Large intestine (tissue), 3 donors: ENCODE results near the gene SFRP5. TPM values are rescaled to one million over a fixed set of nuclear protein-coding genes. Genes with fewer than 3 reads are reported as not detected.

ENCODE experiments used
- DNase-seq, 2 donors: peaks; one replicate each; pipeline versions ENCODE4 v3.0.0 to v3.0.0-alpha.2; 2013
- H3K27ac ChIP-seq: one replicate; pipeline ENCODE4 v1.5.1; 2013; ENCODE audit warnings: low read length
- H3K27me3 ChIP-seq: 2 replicates; pipeline ENCODE4 v1.6.1; 2013; ENCODE audit warnings: low read length; ENCODE audit not compliant: control insufficient read depth, insufficient read depth
- H3K36me3 ChIP-seq: 2 replicates; pipeline ENCODE4 v1.6.1; 2013; ENCODE audit warnings: low read length; ENCODE audit not compliant: control insufficient read depth, insufficient read depth
- H3K4me1 ChIP-seq: one replicate; pipeline ENCODE4 v1.6.1; 2013; ENCODE audit warnings: low read length; ENCODE audit not compliant: control insufficient read depth, insufficient read depth
- H3K4me3 ChIP-seq: one replicate; pipeline ENCODE4 v1.5.1; 2013; ENCODE audit warnings: low read length
- H3K9me3 ChIP-seq: one replicate; pipeline ENCODE4 v1.6.1; 2013; ENCODE audit warnings: mild to moderate bottlenecking, low read depth, low read length, moderate library complexity; ENCODE audit not compliant: control insufficient read depth
- WGBS: methylation state at CpG from one replicate; pipeline ENCODE4 v1.1.5; 2013; ENCODE audit warnings: low lambda C conversion rate; ENCODE audit not compliant: insufficient coverage; 5-methylcytosine and 5-hydroxymethylcytosine counted together
- polyA plus RNA-seq: library from polyadenylated mRNA; unstranded; fragments of 120-200 nt; gene quantifications from one replicate; pipeline ENCODE4 v1.2.1, GENCODE V29; 2013

The SFRP5 gene
- polyA plus RNA-seq, 1 donor: 25.0 TPM

GRCh38 chr10:97788552-97789442 is 17.0 kb upstream of the SFRP5 start:
- H3K36me3 ChIP-seq: no peaks in the 10 kb centered on the region
- H3K27me3 ChIP-seq: no peaks in the 10 kb centered on the region
- WGBS: no CpG with 5 or more reads among the region's 22 CpGs
- H3K27ac ChIP-seq: peak overlapping the region; percentile 78
- peaks cover 46% of the 10 kb centered on the region for H3K4me1 ChIP-seq
- peak; percentile 79 to 95 for DNase-seq
- no peaks in the 10 kb centered on the region for H3K9me3 ChIP-seq
- H3K4me3 ChIP-seq: peak overlapping the region; percentile 44

- no peak for DNase-seq
- Histone ChIP-seq H3K9me3 (no peaks in the 10 kb centered on the region), H3K27ac (no peak overlapping the region), H3K4me3 (no peak overlapping the region), H3K36me3 (no peaks in the 10 kb centered on the region), H3K4me1 (peaks cover 41% of the 10 kb centered on the region), H3K27me3 (no peaks in the 10 kb centered on the region)
- 80% methylated on average over 2 of the region's 9 CpGs for WGBS
Measured at GRCh38 chr10:97785731-97786130, 13.9 kb upstream of the SFRP5 start.

GRCh38 chr10:97785231-97785630 is 13.4 kb upstream of the SFRP5 start:
- WGBS: 100% methylated on average over 2 of the region's 5 CpGs
- Histone ChIP-seq H3K4me3 (no peak overlapping the region), H3K4me1 (peaks cover 36% of the 10 kb centered on the region), H3K36me3 (no peaks in the 10 kb centered on the region), H3K27me3 (no peaks in the 10 kb centered on the region), H3K27ac (no peak overlapping the region), H3K9me3 (no peaks in the 10 kb centered on the region)
- no peak for DNase-seq

GRCh38 chr10:97784200-97784810 is 12.5 kb upstream of the SFRP5 start:
- Histone ChIP-seq H3K4me1 (peaks cover 31% of the 10 kb centered on the region), H3K27ac (no peak overlapping the region), H3K27me3 (no peaks in the 10 kb centered on the region), H3K36me3 (no peaks in the 10 kb centered on the region), H3K4me3 (no peak overlapping the region), H3K9me3 (no peaks in the 10 kb centered on the region)
- WGBS: no CpG with 5 or more reads among the region's 9 CpGs
- no peak for DNase-seq

- peak in 1 of 2 donors; percentile 32 for DNase-seq
- Histone ChIP-seq H3K4me1 (peaks cover 25% of the 10 kb centered on the region), H3K27ac (no peak overlapping the region), H3K9me3 (no peaks in the 10 kb centered on the region), H3K27me3 (no peaks in the 10 kb centered on the region), H3K4me3 (no peak overlapping the region), H3K36me3 (no peaks in the 10 kb centered on the region)
- WGBS: no CpG with 5 or more reads among the region's 11 CpGs
Measured at GRCh38 chr10:97782455-97783228, 10.8 kb upstream of the SFRP5 start.

- no peaks in the 10 kb centered on the region for H3K9me3 ChIP-seq
- no peaks in the 10 kb centered on the region for H3K36me3 ChIP-seq
- no peak for DNase-seq
- peaks cover 22% of the 10 kb centered on the region for H3K4me1 ChIP-seq
- no peaks in the 10 kb centered on the region for H3K27me3 ChIP-seq
- H3K4me3 ChIP-seq: no peak overlapping the region
- WGBS: no CpG with 5 or more reads among the region's 14 CpGs
- H3K27ac ChIP-seq: no peak overlapping the region
Measured at GRCh38 chr10:97781618-97782331, 10.0 kb upstream of the SFRP5 start.

- Histone ChIP-seq H3K27me3 (no peaks in the 10 kb centered on the region), H3K4me1 (peaks cover 16% of the 10 kb centered on the region), H3K27ac (no peak overlapping the region), H3K9me3 (no peaks in the 10 kb centered on the region), H3K4me3 (no peak overlapping the region), H3K36me3 (no peaks in the 10 kb centered on the region)
- DNase-seq: no peak
- WGBS: no CpG with 5 or more reads among the region's 7 CpGs
Measured at GRCh38 chr10:97780841-97781617, 9.2 kb upstream of the SFRP5 start.

- Histone ChIP-seq H3K27me3 (no peaks in the 10 kb centered on the region), H3K9me3 (no peaks in the 10 kb centered on the region), H3K4me3 (no peak overlapping the region), H3K4me1 (peaks cover 12% of the 10 kb centered on the region), H3K36me3 (no peaks in the 10 kb centered on the region), H3K27ac (no peak overlapping the region)
- WGBS: no CpG with 5 or more reads among the region's 3 CpGs
- DNase-seq: no peak
Measured at GRCh38 chr10:97779975-97780374, 8.2 kb upstream of the SFRP5 start.

GRCh38 chr10:97779492-97779891 is 7.7 kb upstream of the SFRP5 start:
- Histone ChIP-seq H3K27ac (no peak overlapping the region), H3K9me3 (no peaks in the 10 kb centered on the region), H3K27me3 (no peaks in the 10 kb centered on the region), H3K36me3 (no peaks in the 10 kb centered on the region), H3K4me1 (peaks cover 12% of the 10 kb centered on the region), H3K4me3 (no peak overlapping the region)
- no peak for DNase-seq
- WGBS: no CpG with 5 or more reads among the region's 4 CpGs
